K562 (cell line): ENCODE data around the gene HSPB1. TPM values are rescaled to one million over a fixed set of nuclear protein-coding genes. Genes with fewer than 3 reads are reported as not detected.

ENCODE experiments used
- ARID2 ChIP-seq: fragments of 450-650 bp; IDR thresholded peaks from 2 replicates; pipeline ENCODE4 v1.6.1; 2017; ENCODE audit warnings: antibody characterized with exemption, mild to moderate bottlenecking
- BCOR ChIP-seq: fragments of 450-650 bp; IDR thresholded peaks from 2 replicates; pipeline ENCODE4 v1.6.1; 2016
- CEBPB ChIP-seq: fragments of 450-650 bp; IDR thresholded peaks from 2 replicates; pipeline ENCODE4 v1.6.1; 2016; ENCODE audit warnings: missing genetic modification characterization, missing compliant biosample characterization
- FOXA3 ChIP-seq, 2 experiments: fragments of 450-650 bp in 1 of 2; sonication (generic) in 1 of 2; formaldehyde crosslinking; IDR thresholded peaks in 1 of 2; conservative IDR thresholded peaks in 1 of 2; 2 replicates each; pipeline versions ENCODE4 v1.4.0 to v1.8.0; 2020 to 2022; ENCODE audit warnings: mild to moderate bottlenecking in 2 of 2, missing genetic modification reagents in 1 of 2
- FOXM1 ChIP-seq, 2 experiments: fragments of 450-650 bp in 1 of 2; sonication (generic) in 1 of 2; formaldehyde crosslinking in 1 of 2; IDR thresholded peaks; 2 replicates each; pipeline versions ENCODE4 v1.6.1 to v1.9.0; 2017 to 2022; ENCODE audit warnings: low read depth in 2 of 2, mild to moderate bottlenecking in 2 of 2, missing genetic modification reagents in 1 of 2, moderate library complexity in 1 of 2
- HOXB6 ChIP-seq: fragments of 250-450 bp; sonication (Bioruptor Pico); IDR thresholded peaks from 2 replicates; pipeline ENCODE4 v1.5.1; 2022; ENCODE audit warnings: mild to moderate bottlenecking, borderline replicate concordance
- KLF1 ChIP-seq: fragments of 450-650 bp; IDR thresholded peaks from 2 replicates; pipeline ENCODE4 v1.6.1; 2016; ENCODE audit warnings: missing genetic modification characterization, missing compliant biosample characterization
- MAFF ChIP-seq: IDR thresholded peaks from 2 replicates; pipeline ENCODE4 v1.6.1; 2012; ENCODE audit warnings: low read length, improper control_type of control experiment
- NFE2L1 ChIP-seq: fragments of 450-650 bp; IDR thresholded peaks from 2 replicates; pipeline ENCODE4 v1.6.1; 2016; ENCODE audit warnings: missing genetic modification characterization, low read depth, mild to moderate bottlenecking, missing compliant biosample characterization, moderate library complexity, borderline replicate concordance
- NR2C2 ChIP-seq, 2 experiments: fragments of 200-800 bp in 1 of 2; sonication (Bioruptor generic) in 1 of 2; sonication (generic) in 1 of 2; formaldehyde crosslinking in 1 of 2; IDR thresholded peaks; 2 replicates each; pipeline versions ENCODE4 v1.6.1 to v1.8.0; 2016 to 2022; ENCODE audit warnings: mild to moderate bottlenecking in 1 of 2, missing compliant biosample characterization in 1 of 2, missing genetic modification characterization in 1 of 2, missing genetic modification reagents in 1 of 2
- PML ChIP-seq: IDR thresholded peaks from 2 replicates; pipeline ENCODE4 v1.6.1; 2012; ENCODE audit warnings: low read length, inconsistent platforms
- POLR2G ChIP-seq: fragments of 200-400 bp; formaldehyde crosslinking; IDR thresholded peaks from 2 replicates; pipeline ENCODE4 v1.6.1; 2017; ENCODE audit warnings: low read depth, mild to moderate bottlenecking, antibody characterized with exemption, low read length, moderate library complexity
- SMAD2 ChIP-seq: fragments of 150-350 bp; IDR thresholded peaks from 2 replicates; pipeline ENCODE4 v1.6.1; 2014; ENCODE audit warnings: low read depth, mild to moderate bottlenecking, low read length
- ZFP30 ChIP-seq: fragments of 250-450 bp; sonication (Bioruptor Pico); IDR thresholded peaks from 2 replicates; pipeline ENCODE4 v1.8.0; 2022; ENCODE audit warnings: moderate library complexity, mild to moderate bottlenecking, inconsistent platforms, borderline replicate concordance
- ZKSCAN3 ChIP-seq: fragments of 250-450 bp; sonication (Bioruptor Pico); IDR thresholded peaks from 2 replicates; pipeline ENCODE4 v1.4.0; 2020
- ZNF436 ChIP-seq: fragments of 250-450, 450-650 bp; sonication (Bioruptor Pico); formaldehyde crosslinking; IDR thresholded peaks from 2 replicates; pipeline ENCODE4 v1.7.0; 2020; ENCODE audit warnings: mild to moderate bottlenecking
- polyA plus RNA-seq, 8 experiments: library from polyadenylated mRNA; depleted of rRNA in 4 of 8; stranded (reverse) in 5 of 8; unstranded in 3 of 8; fragments of >200 nt; fragmentation: Nextera tagmentation in 2 of 8; fragmentation: Illumina TruSeq in 1 of 8; extraction: Ambion mirVana in 2 of 8; extraction: Trizol in 1 of 8; gene quantifications; 2 replicates each; pipeline versions ENCODE4 v1.2.1 to v1.2.3, GENCODE V29; 2011 to 2014; ENCODE audit warnings: inconsistent platforms in 1 of 8, missing spikeins in 1 of 8
- total RNA-seq, 7 experiments: library from RNA; depleted of rRNA in 6 of 7; stranded (reverse); fragments of >200 nt in 6 of 7; fragmentation: Illumina TruSeq in 2 of 7; extraction: Trizol in 2 of 7; gene quantifications; 2 replicates each; pipeline versions ENCODE4 v1.2.1 to v1.2.3, GENCODE V29; 2011 to 2021; ENCODE audit warnings: low replicate concordance in 1 of 7
- TF ChIP-seq, protein P1 (sequence below): fragments of 450-650 bp; IDR thresholded peaks from 2 replicates; pipeline ENCODE4 v1.6.1; 2017; ENCODE audit warnings: antibody characterized with exemption, mild to moderate bottlenecking
- TF ChIP-seq, protein P2 (sequence below): fragments of 450-650 bp; IDR thresholded peaks from 2 replicates; pipeline ENCODE4 v1.6.1; 2014; ENCODE audit warnings: low read depth, mild to moderate bottlenecking, moderate library complexity, borderline replicate concordance

Gene HSPB1
- total and polyA plus RNA-seq, 9 of the 15 experiments (the other 6 are each of a cell fraction or from before 2014, with no cell fraction given): 27.1 to 522 (median 138) TPM

DNA sequence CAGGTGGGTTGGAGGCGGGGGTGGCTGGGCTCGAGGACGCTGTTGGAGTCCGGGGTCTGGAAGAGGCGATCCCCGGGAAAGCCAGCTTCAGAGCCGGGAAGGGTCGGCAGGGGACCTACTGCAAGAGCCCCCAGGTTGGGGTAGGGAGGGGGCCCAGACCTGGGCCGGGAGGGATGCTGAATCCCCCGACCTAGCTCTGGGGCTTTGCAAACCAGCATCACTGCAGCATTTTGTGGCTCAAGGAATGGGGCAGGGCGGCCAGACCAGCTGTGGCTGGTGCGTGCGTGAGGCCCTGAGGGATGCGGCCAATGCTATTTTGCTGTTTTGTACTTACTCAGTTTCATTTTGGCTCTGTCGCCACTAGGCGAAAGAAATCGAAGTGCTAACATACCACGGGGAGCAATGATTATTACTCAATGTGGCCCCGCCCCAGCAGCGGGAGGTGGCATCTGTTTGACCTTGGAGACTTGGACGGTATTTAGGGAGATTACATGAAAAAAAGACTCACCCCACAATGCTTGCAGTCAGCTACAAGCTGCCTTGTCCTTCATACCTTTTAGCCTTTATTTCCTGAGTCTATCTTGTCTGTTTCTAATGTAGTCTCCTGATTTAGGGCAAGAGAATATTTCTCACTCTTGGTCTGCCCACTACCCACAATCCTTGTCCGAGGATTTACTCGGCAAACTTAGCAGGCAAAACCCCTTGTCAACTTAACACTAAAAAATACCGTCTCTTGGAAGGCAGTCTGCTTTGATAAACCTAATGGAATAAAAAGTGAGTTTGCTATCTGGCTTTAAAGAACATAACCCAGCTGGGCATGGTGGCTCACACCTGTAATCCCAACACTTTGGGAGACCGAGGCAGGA is 16.2 kb downstream of the HSPB1 start (continued):
- TF ChIP-seq PML (no peak; the same call in 1 of the 2 replicates), FOXM1 (IDR thresholded peaks at IDR 0.05; ENCODE audit: low read depth) (no peak), FOXM1 (CRISPR knock-in tag; IDR thresholded peaks at IDR 0.05; ENCODE audit: low read depth) (no peak), FOXA3 (CRISPR knock-in tag; conservative IDR thresholded peaks at IDR 0.05 in 1 of 2, IDR thresholded peaks at IDR 0.05 in 1 of 2) (peak in 1 of 2 experiments; percentile 58; a peak in 1 of 4 replicates), ZKSCAN3 (no peak), SMAD2 (no peak), MAFF (no peak), BCOR (no peak), ZFP30 (CRISPR knock-in tag) (no peak), ARID2 (no peak), CEBPB (tag) (peak; percentile 96), POLR2G (peak; percentile 38; the same call in 1 of the 2 replicates), NFE2L1 (tag) (no peak), HOXB6 (CRISPR knock-in tag) (no peak), ZNF436 (no peak), KLF1 (tag) (no peak), NR2C2 (CRISPR knock-in tag; IDR thresholded peaks at IDR 0.05) (peak; percentile 35; the same call in 1 of the 2 replicates), NR2C2 (tag; IDR thresholded peaks at IDR 0.05) (0 out of 2 replicates have a peak, but pooled peaks have one; percentile 45)
- TF ChIP-seq, protein P1, sequence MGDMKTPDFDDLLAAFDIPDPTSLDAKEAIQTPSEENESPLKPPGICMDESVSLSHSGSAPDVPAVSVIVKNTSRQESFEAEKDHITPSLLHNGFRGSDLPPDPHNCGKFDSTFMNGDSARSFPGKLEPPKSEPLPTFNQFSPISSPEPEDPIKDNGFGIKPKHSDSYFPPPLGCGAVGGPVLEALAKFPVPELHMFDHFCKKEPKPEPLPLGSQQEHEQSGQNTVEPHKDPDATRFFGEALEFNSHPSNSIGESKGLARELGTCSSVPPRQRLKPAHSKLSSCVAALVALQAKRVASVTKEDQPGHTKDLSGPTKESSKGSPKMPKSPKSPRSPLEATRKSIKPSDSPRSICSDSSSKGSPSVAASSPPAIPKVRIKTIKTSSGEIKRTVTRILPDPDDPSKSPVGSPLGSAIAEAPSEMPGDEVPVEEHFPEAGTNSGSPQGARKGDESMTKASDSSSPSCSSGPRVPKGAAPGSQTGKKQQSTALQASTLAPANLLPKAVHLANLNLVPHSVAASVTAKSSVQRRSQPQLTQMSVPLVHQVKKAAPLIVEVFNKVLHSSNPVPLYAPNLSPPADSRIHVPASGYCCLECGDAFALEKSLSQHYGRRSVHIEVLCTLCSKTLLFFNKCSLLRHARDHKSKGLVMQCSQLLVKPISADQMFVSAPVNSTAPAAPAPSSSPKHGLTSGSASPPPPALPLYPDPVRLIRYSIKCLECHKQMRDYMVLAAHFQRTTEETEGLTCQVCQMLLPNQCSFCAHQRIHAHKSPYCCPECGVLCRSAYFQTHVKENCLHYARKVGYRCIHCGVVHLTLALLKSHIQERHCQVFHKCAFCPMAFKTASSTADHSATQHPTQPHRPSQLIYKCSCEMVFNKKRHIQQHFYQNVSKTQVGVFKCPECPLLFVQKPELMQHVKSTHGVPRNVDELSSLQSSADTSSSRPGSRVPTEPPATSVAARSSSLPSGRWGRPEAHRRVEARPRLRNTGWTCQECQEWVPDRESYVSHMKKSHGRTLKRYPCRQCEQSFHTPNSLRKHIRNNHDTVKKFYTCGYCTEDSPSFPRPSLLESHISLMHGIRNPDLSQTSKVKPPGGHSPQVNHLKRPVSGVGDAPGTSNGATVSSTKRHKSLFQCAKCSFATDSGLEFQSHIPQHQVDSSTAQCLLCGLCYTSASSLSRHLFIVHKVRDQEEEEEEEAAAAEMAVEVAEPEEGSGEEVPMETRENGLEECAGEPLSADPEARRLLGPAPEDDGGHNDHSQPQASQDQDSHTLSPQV: 0 out of 2 replicates have a peak, but pooled peaks have one; percentile 24
- TF ChIP-seq, protein P2, sequence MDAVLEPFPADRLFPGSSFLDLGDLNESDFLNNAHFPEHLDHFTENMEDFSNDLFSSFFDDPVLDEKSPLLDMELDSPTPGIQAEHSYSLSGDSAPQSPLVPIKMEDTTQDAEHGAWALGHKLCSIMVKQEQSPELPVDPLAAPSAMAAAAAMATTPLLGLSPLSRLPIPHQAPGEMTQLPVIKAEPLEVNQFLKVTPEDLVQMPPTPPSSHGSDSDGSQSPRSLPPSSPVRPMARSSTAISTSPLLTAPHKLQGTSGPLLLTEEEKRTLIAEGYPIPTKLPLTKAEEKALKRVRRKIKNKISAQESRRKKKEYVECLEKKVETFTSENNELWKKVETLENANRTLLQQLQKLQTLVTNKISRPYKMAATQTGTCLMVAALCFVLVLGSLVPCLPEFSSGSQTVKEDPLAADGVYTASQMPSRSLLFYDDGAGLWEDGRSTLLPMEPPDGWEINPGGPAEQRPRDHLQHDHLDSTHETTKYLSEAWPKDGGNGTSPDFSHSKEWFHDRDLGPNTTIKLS: 0 out of 2 replicates have a peak, but pooled peaks have one; percentile 39
